HCT116 (cell line): ENCODE results near the gene TMC2.

ENCODE experiments used
- CTCF ChIP-seq, 3 experiments: fragments of 200-600 bp in 1 of 3; sonication (generic) in 1 of 3; IDR thresholded peaks in 2 of 3; conservative IDR thresholded peaks in 1 of 3; 2 replicates each; pipeline ENCODE4 v1.5.1; 2012 to 2017; ENCODE audit warnings: low read depth in 2 of 3, low read length in 2 of 3, antibody characterized with exemption in 1 of 3, borderline replicate concordance in 1 of 3, control low read depth in 1 of 3, mild to moderate bottlenecking in 1 of 3, mixed read lengths in 1 of 3, mixed run types in 1 of 3, moderate library complexity in 1 of 3; ENCODE audit not compliant: insufficient read depth in 1 of 3
- EGR1 ChIP-seq: IDR thresholded peaks from 2 replicates; pipeline ENCODE4 v1.6.1; 2012; ENCODE audit warnings: low read depth
- EZH2 ChIP-seq: fragments of 200-600 bp; sonication (generic); IDR thresholded peaks from 2 replicates; pipeline ENCODE4 v1.6.1; 2017; ENCODE audit warnings: antibody characterized with exemption, mixed run types
- JUND ChIP-seq: IDR thresholded peaks from 2 replicates; pipeline ENCODE4 v1.6.1; 2012
- MAX ChIP-seq: IDR thresholded peaks from 2 replicates; pipeline ENCODE4 v1.6.1; 2012
- POLR2A ChIP-seq: IDR thresholded peaks from 2 replicates; pipeline ENCODE4 v1.7.0; 2011; ENCODE audit warnings: borderline replicate concordance; ENCODE audit not compliant: insufficient read depth, insufficient read length; ENCODE audit errors: extremely low read depth
- POLR2AphosphoS5 ChIP-seq: IDR thresholded peaks from 2 replicates; pipeline ENCODE4 v1.6.1; 2011; ENCODE audit warnings: mild to moderate bottlenecking, low read depth, low read length, moderate library complexity
- RAD21 ChIP-seq: IDR thresholded peaks from 2 replicates; pipeline ENCODE4 v1.6.1; 2012; ENCODE audit warnings: low read depth, mild to moderate bottlenecking
- REST ChIP-seq: IDR thresholded peaks from 2 replicates; pipeline ENCODE4 v1.6.1; 2012; ENCODE audit warnings: low read depth
- SIN3A ChIP-seq: IDR thresholded peaks from 2 replicates; pipeline ENCODE4 v1.6.1; 2012; ENCODE audit warnings: low read depth
- SRF ChIP-seq: IDR thresholded peaks from 2 replicates; pipeline ENCODE4 v1.6.1; 2012; ENCODE audit warnings: low read depth
- YY1 ChIP-seq: IDR thresholded peaks from 2 replicates; pipeline ENCODE4 v1.6.1; 2011; ENCODE audit warnings: low read length, low read depth, moderate library complexity, mild to moderate bottlenecking; ENCODE audit not compliant: insufficient replicate concordance; ENCODE audit errors: extremely low read depth
- ZBTB33 ChIP-seq: IDR thresholded peaks from 2 replicates; pipeline ENCODE4 v1.6.1; 2011; ENCODE audit warnings: mild to moderate bottlenecking, low read length, moderate library complexity; ENCODE audit not compliant: insufficient replicate concordance; ENCODE audit errors: extremely low read depth

GRCh38 chr20:2509794-2510193 is 26.6 kb upstream of the TMC2 start:
- TF ChIP-seq POLR2A, result no peak
- TF ChIP-seq CTCF (IDR thresholded peaks at IDR 0.05 in 2 of 3, conservative IDR thresholded peaks at IDR 0.05 in 1 of 3; ENCODE audit: borderline replicate concordance in 1 of 3, insufficient read depth in 1 of 3, low read depth in 2 of 3, low read length in 2 of 3), result no peak
- no peak for TF ChIP-seq EGR1
- TF ChIP-seq EZH2, result no peak
- TF ChIP-seq JUND, result no peak
- no peak for TF ChIP-seq MAX
- no peak for TF ChIP-seq SRF
- no peak for TF ChIP-seq SIN3A
- no peak for TF ChIP-seq POLR2AphosphoS5
- no peak for TF ChIP-seq RAD21
- TF ChIP-seq YY1, result no peak
- no peak for TF ChIP-seq REST
- no peak for TF ChIP-seq ZBTB33
